H9 (cell line): ENCODE measurements around the gene BLOC1S5. TPM values are rescaled to one million over a fixed set of nuclear protein-coding genes. Genes with fewer than 3 reads are reported as not detected.

Source experiments
- DNase-seq: peaks from one replicate; pipeline ENCODE4 v3.0.0-alpha.2; 2017
- H2AFZ ChIP-seq: one replicate; pipeline ENCODE4 v1.6.1; 2013; ENCODE audit warnings: mild to moderate bottlenecking, low read length, control low read depth, moderate library complexity
- H2AK5ac ChIP-seq: 2 replicates; pipeline ENCODE4 v1.6.1; 2013; ENCODE audit warnings: low read length, control low read depth, mixed read lengths; ENCODE audit not compliant: insufficient read length
- H2BK120ac ChIP-seq: one replicate; pipeline ENCODE4 v1.6.1; 2013; ENCODE audit warnings: low read depth, mild to moderate bottlenecking, low read length, control low read depth, inconsistent platforms; ENCODE audit not compliant: poor library complexity, severe bottlenecking
- H2BK12ac ChIP-seq: 2 replicates; pipeline ENCODE4 v1.6.1; 2013; ENCODE audit warnings: low read length, control low read depth, mixed read lengths, low read depth; ENCODE audit not compliant: insufficient read length
- H2BK15ac ChIP-seq: 2 replicates; pipeline ENCODE4 v1.6.1; 2013; ENCODE audit warnings: low read depth, low read length, control low read depth
- H2BK20ac ChIP-seq: one replicate; pipeline ENCODE4 v1.6.1; 2013; ENCODE audit warnings: low read depth, mild to moderate bottlenecking, low read length, control low read depth, inconsistent platforms; ENCODE audit not compliant: poor library complexity, severe bottlenecking
- H2BK5ac ChIP-seq: 2 replicates; pipeline ENCODE4 v1.6.1; 2013; ENCODE audit warnings: low read length, control low read depth, mixed read lengths; ENCODE audit not compliant: insufficient read length
- H3K14ac ChIP-seq: 2 replicates; pipeline ENCODE4 v1.6.1; 2013; ENCODE audit warnings: low read length, control low read depth; ENCODE audit not compliant: insufficient read depth
- H3K18ac ChIP-seq: 2 replicates; pipeline ENCODE4 v1.6.1; 2013; ENCODE audit warnings: low read depth, mild to moderate bottlenecking, mixed read lengths, low read length, control low read depth; ENCODE audit not compliant: insufficient read length
- H3K23ac ChIP-seq: 2 replicates; pipeline ENCODE4 v1.6.1; 2013; ENCODE audit warnings: low read length, control low read depth, mixed read lengths, low read depth; ENCODE audit not compliant: insufficient read length
- H3K23me2 ChIP-seq: 2 replicates; pipeline ENCODE4 v1.6.1; 2013; ENCODE audit warnings: low read depth, mild to moderate bottlenecking, mixed read lengths, low read length, control low read depth; ENCODE audit not compliant: insufficient read length, poor library complexity, severe bottlenecking
- H3K27ac ChIP-seq: 2 replicates; pipeline ENCODE4 v1.5.1; 2013; ENCODE audit warnings: low read length, control low read depth, mixed read lengths, low read depth; ENCODE audit not compliant: insufficient read length
- H3K27me3 ChIP-seq: 2 replicates; pipeline ENCODE4 v1.6.1; 2013; ENCODE audit warnings: low read length, control low read depth, inconsistent platforms; ENCODE audit not compliant: insufficient read depth
- H3K4ac ChIP-seq: 2 replicates; pipeline ENCODE4 v1.6.1; 2013; ENCODE audit warnings: low read depth, mild to moderate bottlenecking, control low read depth, inconsistent platforms, low read length, moderate library complexity
- H3K4me1 ChIP-seq: 2 replicates; pipeline ENCODE4 v1.6.1; 2013; ENCODE audit warnings: low read length, control low read depth, inconsistent platforms; ENCODE audit not compliant: insufficient read depth
- H3K4me2 ChIP-seq: 2 replicates; pipeline ENCODE4 v1.6.1; 2013; ENCODE audit warnings: low read length, control low read depth, mixed read lengths; ENCODE audit not compliant: insufficient read length, insufficient read depth
- H3K56ac ChIP-seq: 2 replicates; pipeline ENCODE4 v1.6.1; 2013; ENCODE audit warnings: low read depth, mild to moderate bottlenecking, mixed read lengths, low read length, control low read depth; ENCODE audit not compliant: insufficient read length
- H3K79me1 ChIP-seq: 2 replicates; pipeline ENCODE4 v1.6.1; 2013; ENCODE audit warnings: low read depth, mild to moderate bottlenecking, moderate library complexity, low read length, control low read depth, inconsistent platforms; ENCODE audit not compliant: insufficient read depth, poor library complexity, severe bottlenecking
- H3K79me2 ChIP-seq: 2 replicates; pipeline ENCODE4 v1.6.1; 2013; ENCODE audit warnings: low read length, control low read depth, inconsistent platforms; ENCODE audit not compliant: insufficient read depth
- H3K9ac ChIP-seq: 2 replicates; pipeline ENCODE4 v1.6.1; 2013; ENCODE audit warnings: low read length, control low read depth, mixed read lengths; ENCODE audit not compliant: insufficient read length; ENCODE audit errors: extremely low read depth
- H3K9me3 ChIP-seq: one replicate; pipeline ENCODE4 v1.6.1; 2013; ENCODE audit warnings: low read depth, low read length, inconsistent platforms; ENCODE audit not compliant: control insufficient read depth
- H3T11ph ChIP-seq: one replicate; pipeline ENCODE4 v1.6.1; 2013; ENCODE audit warnings: mild to moderate bottlenecking, low read length, control low read depth, inconsistent platforms
- H4K20me1 ChIP-seq: one replicate; pipeline ENCODE4 v1.6.1; 2013; ENCODE audit not compliant: control insufficient read depth, insufficient read length, insufficient read depth
- H4K5ac ChIP-seq: 2 replicates; pipeline ENCODE4 v1.6.1; 2013; ENCODE audit warnings: low read depth, mild to moderate bottlenecking, mixed read lengths, low read length, control low read depth; ENCODE audit not compliant: insufficient read length
- H4K8ac ChIP-seq: replicated peaks from 2 replicates; pipeline ENCODE4 v1.6.1; 2013; ENCODE audit warnings: low read length, control low read depth, mixed read lengths, low read depth; ENCODE audit not compliant: insufficient read length
- H4K91ac ChIP-seq: 2 replicates; pipeline ENCODE4 v1.6.1; 2013; ENCODE audit warnings: low read depth, mild to moderate bottlenecking, moderate library complexity, mixed read lengths, low read length, control low read depth; ENCODE audit not compliant: insufficient read length
- H3K27ac Mint-ChIP-seq, 3 experiments: 2 replicates in 2 of 3; 3 replicates in 1 of 3; pipeline ENCODE4 v1.8.0; 2020 to 2021; ENCODE audit warnings: mixed read lengths in 3 of 3, mild to moderate bottlenecking in 1 of 3, moderate library complexity in 1 of 3
- H3K27me3 Mint-ChIP-seq: 2 replicates; pipeline ENCODE4 v1.8.0; 2021; ENCODE audit warnings: low read depth, mild to moderate bottlenecking, moderate library complexity, mixed read lengths
- H3K36me3 Mint-ChIP-seq, 3 experiments: 2 replicates in 2 of 3; 3 replicates in 1 of 3; pipeline ENCODE4 v1.8.0; 2020 to 2021; ENCODE audit warnings: low read depth in 3 of 3, mixed read lengths in 3 of 3; ENCODE audit not compliant: insufficient read depth in 1 of 3
- H3K4me1 Mint-ChIP-seq, 2 experiments: 2 replicates each; pipeline ENCODE4 v1.8.0; 2020; ENCODE audit warnings: mixed read lengths in 2 of 2
- H3K4me3 Mint-ChIP-seq, 2 experiments: 2 replicates in 1 of 2; 3 replicates in 1 of 2; pipeline ENCODE4 v1.8.0; 2020 to 2021; ENCODE audit warnings: mild to moderate bottlenecking in 2 of 2, mixed read lengths in 2 of 2, moderate library complexity in 1 of 2
- H3K9me3 Mint-ChIP-seq, 2 experiments: 2 replicates in 1 of 2; 3 replicates in 1 of 2; pipeline ENCODE4 v1.8.0; 2020; ENCODE audit warnings: mild to moderate bottlenecking in 2 of 2, mixed read lengths in 2 of 2, moderate library complexity in 1 of 2
- CTCF ChIP-seq: fragments of 200-600 bp; sonication (generic); conservative IDR thresholded peaks from 3 replicates; pipeline ENCODE4 v1.8.0; 2021; ENCODE audit warnings: antibody characterized with exemption, mild to moderate bottlenecking
- WGBS: extraction: QIAGEN DNeasy Blood & Tissue Kit; methylation state at CpG from one replicate; pipeline ENCODE4 v1.1.7; 2013; ENCODE audit warnings: missing lambda C conversion rate, low lambda C conversion rate, mixed read lengths; ENCODE audit not compliant: insufficient read length; ENCODE audit errors: extremely low coverage; 5-methylcytosine and 5-hydroxymethylcytosine counted together
- total RNA-seq: library from RNA; stranded (reverse); gene quantifications from 2 replicates; pipeline ENCODE4 v1.2.1, GENCODE V29; 2021

The BLOC1S5 gene
- total RNA-seq, 1 experiment from 2014 or later, result 15.6 TPM

- Mint-ChIP-seq H3K4me3 (no peak overlapping the region), H3K9me3 (no peaks in the 10 kb centered on the region), H3K27ac (peak overlapping the region in 1 of 3 experiments; percentile 22; a peak in 1 of 7 replicates), H3K36me3 (peaks cover 11 to 53% (median 36%) of the 10 kb centered on the region in 3 experiments; a peak in 6 of 7 replicates), H3K27me3 (no peaks in the 10 kb centered on the region), H3K4me1 (no peaks in the 10 kb centered on the region; a peak in 1 of 4 replicates)
- Histone ChIP-seq H3K4ac (no peak overlapping the region), H3K23ac (no peak overlapping the region), H4K91ac (no peak overlapping the region), H3K18ac (no peak overlapping the region), H3K9ac (no peak overlapping the region), H3K56ac (no peak overlapping the region), H3K14ac (no peak overlapping the region), H3K4me2 (no peak overlapping the region), H2BK5ac (no peak overlapping the region), H3K27ac (no peak overlapping the region), H3K79me2 (no peaks in the 10 kb centered on the region), H3K23me2 (no peaks in the 10 kb centered on the region), H2BK15ac (no peak overlapping the region), H2BK20ac (no peak overlapping the region), H2AFZ (no peak overlapping the region), H3K27me3 (no peaks in the 10 kb centered on the region), H3K79me1 (no peaks in the 10 kb centered on the region), H3K9me3 (no peaks in the 10 kb centered on the region), H3T11ph (no peak overlapping the region), H2AK5ac (no peak overlapping the region), H3K4me1 (no peaks in the 10 kb centered on the region), H2BK12ac (no peak overlapping the region), H4K8ac (no peak overlapping the region), H2BK120ac (no peak overlapping the region), H4K5ac (no peak overlapping the region), H4K20me1 (no peaks in the 10 kb centered on the region)
- TF ChIP-seq CTCF, result no peak
- DNase-seq, result no peak
- WGBS, result no CpG with 5 or more reads among the region's 3 CpGs
Measured at GRCh38 chr6:8057793-8058192, 6.4 kb downstream of the BLOC1S5 start.
